ENCODE results near the gene LRRC23.
A peak's percentile ranks its signal among the peaks of the same experiment; 100 is the strongest.

LRRC23 gene

GRCh38 chr12:6932766-6933165 is 28.1 kb downstream of the LRRC23 start:
- Histone ChIP-seq H3K36me3 (ENCODE audit: insufficient read depth, low read length) (peaks cover 42% of the 10 kb centered on the region), H2AFZ (ENCODE audit: low read depth, low read length) (no peak overlapping the region), H3K27me3 (ENCODE audit: insufficient read depth, low read length) (no peaks in the 10 kb centered on the region), H3K4me1 (ENCODE audit: insufficient read depth, low read length) (peaks cover 22% of the 10 kb centered on the region), H3K4me3 (ENCODE audit: low read length) (no peak overlapping the region), H3K9me3 (ENCODE audit: low read length) (no peaks in the 10 kb centered on the region)

GRCh38 chr12:6934110-6934509 is 29.5 kb downstream of the LRRC23 start:
- Histone ChIP-seq H3K4me1 (ENCODE audit: insufficient read depth, low read length) (peaks cover 26% of the 10 kb centered on the region), H3K9me3 (ENCODE audit: low read length) (no peaks in the 10 kb centered on the region), H3K36me3 (ENCODE audit: insufficient read depth, low read length) (peaks cover 53% of the 10 kb centered on the region), H3K27me3 (ENCODE audit: insufficient read depth, low read length) (no peaks in the 10 kb centered on the region), H2AFZ (ENCODE audit: low read depth, low read length) (no peak overlapping the region), H3K4me3 (ENCODE audit: low read length) (no peak overlapping the region)

GRCh38 chr12:6935371-6936193 is 31.0 kb downstream of the LRRC23 start:
- no peaks in the 10 kb centered on the region for H3K27me3 ChIP-seq (ENCODE audit: insufficient read depth, low read length)
- no peak overlapping the region for H2AFZ ChIP-seq (ENCODE audit: low read depth, low read length)
- peaks cover 14% of the 10 kb centered on the region for H3K4me1 ChIP-seq (ENCODE audit: insufficient read depth, low read length)
- H3K4me3 ChIP-seq (ENCODE audit: low read length) = no peak overlapping the region
- H3K9me3 ChIP-seq (ENCODE audit: low read length) = no peaks in the 10 kb centered on the region
- peaks cover 59% of the 10 kb centered on the region for H3K36me3 ChIP-seq (ENCODE audit: insufficient read depth, low read length)

- no peak overlapping the region for H3K4me3 ChIP-seq (ENCODE audit: low read length)
- H3K27me3 ChIP-seq (ENCODE audit: insufficient read depth, low read length) = no peaks in the 10 kb centered on the region
- H3K4me1 ChIP-seq (ENCODE audit: insufficient read depth, low read length) = peaks cover 14% of the 10 kb centered on the region
- no peaks in the 10 kb centered on the region for H3K9me3 ChIP-seq (ENCODE audit: low read length)
- H2AFZ ChIP-seq (ENCODE audit: low read depth, low read length) = no peak overlapping the region
- H3K36me3 ChIP-seq (ENCODE audit: insufficient read depth, low read length) = peaks cover 65% of the 10 kb centered on the region
These were observed 31.6 kb downstream of the LRRC23 start for GRCh38 chr12:6936194-6936635.

GRCh38 chr12:6936636-6937480 is 32.2 kb downstream of the LRRC23 start:
- H3K27me3 ChIP-seq (ENCODE audit: insufficient read depth, low read length) = no peaks in the 10 kb centered on the region
- no peaks in the 10 kb centered on the region for H3K9me3 ChIP-seq (ENCODE audit: low read length)
- no peak overlapping the region for H3K4me3 ChIP-seq (ENCODE audit: low read length)
- peaks cover 71% of the 10 kb centered on the region for H3K36me3 ChIP-seq (ENCODE audit: insufficient read depth, low read length)
- no peak overlapping the region for H2AFZ ChIP-seq (ENCODE audit: low read depth, low read length)
- H3K4me1 ChIP-seq (ENCODE audit: insufficient read depth, low read length) = peaks cover 14% of the 10 kb centered on the region

- Histone ChIP-seq H2AFZ (ENCODE audit: low read depth, low read length) (no peak overlapping the region), H3K4me1 (ENCODE audit: insufficient read depth, low read length) (peaks cover 14% of the 10 kb centered on the region), H3K27me3 (ENCODE audit: insufficient read depth, low read length) (no peaks in the 10 kb centered on the region), H3K36me3 (ENCODE audit: insufficient read depth, low read length) (peaks cover 70% of the 10 kb centered on the region), H3K4me3 (ENCODE audit: low read length) (peak overlapping the region; percentile 44), H3K9me3 (ENCODE audit: low read length) (no peaks in the 10 kb centered on the region)
These were observed 33.1 kb downstream of the LRRC23 start for GRCh38 chr12:6937481-6938352.

GRCh38 chr12:6938353-6939190 is 34.0 kb downstream of the LRRC23 start:
- H3K4me1 ChIP-seq (ENCODE audit: insufficient read depth, low read length) = peaks cover 19% of the 10 kb centered on the region
- no peaks in the 10 kb centered on the region for H3K9me3 ChIP-seq (ENCODE audit: low read length)
- peaks cover 63% of the 10 kb centered on the region for H3K36me3 ChIP-seq (ENCODE audit: insufficient read depth, low read length)
- peak overlapping the region; percentile 8 for H3K4me3 ChIP-seq (ENCODE audit: low read length)
- no peaks in the 10 kb centered on the region for H3K27me3 ChIP-seq (ENCODE audit: insufficient read depth, low read length)
- no peak overlapping the region for H2AFZ ChIP-seq (ENCODE audit: low read depth, low read length)

- H3K4me1 ChIP-seq (ENCODE audit: insufficient read depth, low read length) = peaks cover 19% of the 10 kb centered on the region
- H3K4me3 ChIP-seq (ENCODE audit: low read length) = no peak overlapping the region
- no peak overlapping the region for H2AFZ ChIP-seq (ENCODE audit: low read depth, low read length)
- H3K36me3 ChIP-seq (ENCODE audit: insufficient read depth, low read length) = peaks cover 57% of the 10 kb centered on the region
- no peaks in the 10 kb centered on the region for H3K9me3 ChIP-seq (ENCODE audit: low read length)
- H3K27me3 ChIP-seq (ENCODE audit: insufficient read depth, low read length) = no peaks in the 10 kb centered on the region
These were observed 34.5 kb downstream of the LRRC23 start for GRCh38 chr12:6939191-6939540.

GRCh38 chr12:6941267-6941666 is 36.6 kb downstream of the LRRC23 start:
- Histone ChIP-seq H3K36me3 (ENCODE audit: insufficient read depth, low read length) (peaks cover 44% of the 10 kb centered on the region), H3K4me3 (ENCODE audit: low read length) (no peak overlapping the region), H3K9me3 (ENCODE audit: low read length) (no peaks in the 10 kb centered on the region), H3K4me1 (ENCODE audit: insufficient read depth, low read length) (peaks cover 28% of the 10 kb centered on the region), H3K27me3 (ENCODE audit: insufficient read depth, low read length) (no peaks in the 10 kb centered on the region), H2AFZ (ENCODE audit: low read depth, low read length) (no peak overlapping the region)

GRCh38 chr12:6941782-6942181 is 37.2 kb downstream of the LRRC23 start:
- H3K9me3 ChIP-seq (ENCODE audit: low read length) = no peaks in the 10 kb centered on the region
- H3K36me3 ChIP-seq (ENCODE audit: insufficient read depth, low read length) = peaks cover 41% of the 10 kb centered on the region
- peaks cover 28% of the 10 kb centered on the region for H3K4me1 ChIP-seq (ENCODE audit: insufficient read depth, low read length)
- no peaks in the 10 kb centered on the region for H3K27me3 ChIP-seq (ENCODE audit: insufficient read depth, low read length)
- H2AFZ ChIP-seq (ENCODE audit: low read depth, low read length) = no peak overlapping the region
- no peak overlapping the region for H3K4me3 ChIP-seq (ENCODE audit: low read length)

- no peak overlapping the region for H2AFZ ChIP-seq (ENCODE audit: low read depth, low read length)
- H3K27me3 ChIP-seq (ENCODE audit: insufficient read depth, low read length) = no peaks in the 10 kb centered on the region
- H3K9me3 ChIP-seq (ENCODE audit: low read length) = no peaks in the 10 kb centered on the region
- peaks cover 25% of the 10 kb centered on the region for H3K4me1 ChIP-seq (ENCODE audit: insufficient read depth, low read length)
- H3K4me3 ChIP-seq (ENCODE audit: low read length) = no peak overlapping the region
- peaks cover 39% of the 10 kb centered on the region for H3K36me3 ChIP-seq (ENCODE audit: insufficient read depth, low read length)
These were observed 37.7 kb downstream of the LRRC23 start for GRCh38 chr12:6942331-6942665.

- H3K36me3 ChIP-seq (ENCODE audit: insufficient read depth, low read length) = peaks cover 35% of the 10 kb centered on the region
- H3K27me3 ChIP-seq (ENCODE audit: insufficient read depth, low read length) = no peaks in the 10 kb centered on the region
- H3K9me3 ChIP-seq (ENCODE audit: low read length) = no peaks in the 10 kb centered on the region
- H3K4me3 ChIP-seq (ENCODE audit: low read length) = peak overlapping the region; percentile 76
- H2AFZ ChIP-seq (ENCODE audit: low read depth, low read length) = no peak overlapping the region
- H3K4me1 ChIP-seq (ENCODE audit: insufficient read depth, low read length) = peaks cover 16% of the 10 kb centered on the region
These were observed 38.7 kb downstream of the LRRC23 start for GRCh38 chr12:6943389-6943721.

Measured in neuron (in vitro differentiated cells).